PC-9 (cell line): Measurements from ENCODE around the gene ZNRD2. TPM values are rescaled to one million over a fixed set of nuclear protein-coding genes. Genes with fewer than 3 reads are reported as not detected.

ENCODE experiments used
- BruUV-seq: library from RNA; stranded (reverse); fragments of 400-500 nt; replicated peaks from 2 replicates; lab custom pipeline; 2021; lab: Mats Ljungman, UMichigan
- CTCF ChIA-PET: fragments of 300-600 bp; sonication (Branson Sonifier 250); formaldehyde crosslinking; loops from one replicate; lab custom pipeline; 2022; ENCODE audit warnings: antibody characterized with exemption; lab: Charles Lee
- POLR2A ChIA-PET: fragments of 300-600 bp; sonication (Branson Sonifier 250); formaldehyde crosslinking; loops from one replicate; lab custom pipeline; 2022; ENCODE audit warnings: antibody characterized with exemption; ENCODE audit not compliant: unreplicated experiment; lab: Charles Lee
- DNase-seq, 2 experiments: peaks; one replicate each; pipeline versions ENCODE4 v3.0.0 to v3.0.0-alpha.2; 2015 to 2022; ENCODE audit warnings: mixed read lengths in 1 of 2
- H2AFZ ChIP-seq: fragments of 200-600 bp; sonication (generic); 2 replicates; pipeline ENCODE4 v1.8.1; 2017; ENCODE audit warnings: antibody characterized with exemption
- H3F3A ChIP-seq: fragments of 200-600 bp; sonication (generic); 2 replicates; pipeline ENCODE4 v1.8.1; 2017; ENCODE audit warnings: antibody characterized with exemption, mild to moderate bottlenecking, low read depth; ENCODE audit not compliant: insufficient read depth
- H3K27ac ChIP-seq: fragments of 200-600 bp; sonication (generic); 2 replicates; pipeline ENCODE4 v1.6.1; 2016; ENCODE audit warnings: mixed run types
- H3K27me3 ChIP-seq: fragments of 200-600 bp; sonication (generic); 2 replicates; pipeline ENCODE4 v1.6.1; 2016; ENCODE audit warnings: low read depth, mixed run types; ENCODE audit not compliant: insufficient read depth
- H3K36me3 ChIP-seq: fragments of 200-600 bp; sonication (generic); 2 replicates; pipeline ENCODE4 v1.6.1; 2016; ENCODE audit warnings: low read depth, mixed run types
- H3K4me1 ChIP-seq: fragments of 200-600 bp; sonication (generic); replicated peaks from 2 replicates; pipeline ENCODE4 v1.6.1; 2016; ENCODE audit warnings: mixed run types; ENCODE audit not compliant: insufficient read depth
- H3K4me2 ChIP-seq: fragments of 200-600 bp; sonication (generic); 2 replicates; pipeline ENCODE4 v1.6.1; 2017; ENCODE audit warnings: mixed run types
- H3K4me3 ChIP-seq: fragments of 200-600 bp; sonication (generic); 2 replicates; pipeline ENCODE4 v1.6.1; 2016; ENCODE audit warnings: mixed run types
- H3K79me2 ChIP-seq: fragments of 200-600 bp; sonication (generic); 2 replicates; pipeline ENCODE4 v1.6.1; 2017; ENCODE audit warnings: low read depth, mixed run types
- H3K9me2 ChIP-seq: fragments of 200-600 bp; sonication (generic); 2 replicates; pipeline ENCODE4 v1.8.1; 2017; ENCODE audit warnings: mild to moderate bottlenecking; ENCODE audit not compliant: insufficient read depth
- H3K9me3 ChIP-seq: fragments of 200-600 bp; sonication (generic); 2 replicates; pipeline ENCODE4 v1.8.1; 2016; ENCODE audit warnings: low read depth; ENCODE audit not compliant: insufficient read depth
- H4K20me1 ChIP-seq: fragments of 200-600 bp; sonication (generic); 2 replicates; pipeline ENCODE4 v1.8.1; 2017; ENCODE audit not compliant: insufficient read depth
- CTCF ChIP-seq: fragments of 200-600 bp; sonication (generic); conservative IDR thresholded peaks from 2 replicates; pipeline ENCODE4 v1.6.1; 2017; ENCODE audit warnings: mixed run types, antibody characterized with exemption, mild to moderate bottlenecking, moderate library complexity
- EZH2 ChIP-seq: fragments of 200-600 bp; sonication (generic); IDR thresholded peaks from 2 replicates; pipeline ENCODE4 v1.8.0; 2017; ENCODE audit warnings: antibody characterized with exemption, low read depth
- intact Hi-C: fragments of 100-400 bp; cut with micrococcal nuclease; formaldehyde crosslinking; loops from one replicate; pipeline ENCODE4 v1.10.0; 2022; ENCODE audit not compliant: unreplicated experiment
- total RNA-seq: library from RNA; stranded (reverse); gene quantifications from 2 replicates; pipeline ENCODE4 v1.2.3, GENCODE V29; 2021

Gene ZNRD2
- total RNA-seq, 1 experiment from 2014 or later = 51.4 TPM

- Histone ChIP-seq H3F3A (peaks cover 72% of the 10 kb centered on the region), H3K79me2 (peaks cover 55% of the 10 kb centered on the region), H4K20me1 (peaks cover under 1% of the 10 kb centered on the region; the same call in 1 of the 2 replicates), H3K9me3 (no peaks in the 10 kb centered on the region), H2AFZ (no peak within 1 kb of the TSS), H3K4me1 (peaks cover 61% of the 10 kb centered on the region), H3K36me3 (peaks cover 5% of the 10 kb centered on the region; the same call in 1 of the 2 replicates), H3K27me3 (no peaks in the 10 kb centered on the region), H3K27ac (no peak within 1 kb of the TSS), H3K4me2 (peak within 1 kb of the TSS; percentile 96), H3K9me2 (no peaks in the 10 kb centered on the region), H3K4me3 (peak within 1 kb of the TSS; percentile 73)
- BruUV-seq = no TSS peak
- TF ChIP-seq CTCF (no peak), EZH2 (no peak)
- CTCF ChIA-PET = interaction anchor here (0.6 to 3.4 kb wide), 12 partner anchors 12 to 413 kb away, joined by 3 to 30 read pairs (median 7); partner anchors contain the start of genes FRMD8 and PCNX3
- POLR2A ChIA-PET = interaction anchor here (0.5 to 1.5 kb wide), 9 partner anchors 12 to 257 kb away, joined by 3 to 47 read pairs (median 4); no protein-coding TSS in a partner anchor
- intact Hi-C loops = loop anchor here (5.0 kb wide), 5 partner anchors 45 to 480 kb away; partner anchors contain the start of genes CST6, KAT5, NEAT1 and SCYL1
- peak; percentile 67 to 91 for DNase-seq
These were observed 2.2 kb downstream of the ZNRD2 start, which contains the start of gene FAM89B for GRCh38 chr11:65572356-65573051. TSS of gene FAM89B (plus strand) at chr11:65572538. CDS start at chr11:65572670, 132 bp downstream.

- Histone ChIP-seq H3K9me3 (no peaks in the 10 kb centered on the region), H3F3A (peaks cover 70% of the 10 kb centered on the region), H3K36me3 (no peaks in the 10 kb centered on the region), H4K20me1 (peaks cover 4% of the 10 kb centered on the region; the same call in 1 of the 2 replicates), H3K27me3 (no peaks in the 10 kb centered on the region), H3K4me3 (peak overlapping the region; percentile 73; the same call in 1 of the 2 replicates), H3K79me2 (peaks cover 54% of the 10 kb centered on the region), H2AFZ (no peak overlapping the region), H3K4me2 (peak overlapping the region; percentile 96), H3K27ac (no peak overlapping the region), H3K4me1 (peaks cover 59% of the 10 kb centered on the region), H3K9me2 (no peaks in the 10 kb centered on the region)
- CTCF ChIA-PET = interaction anchor here (0.5 to 1.2 kb wide), 2 partner anchors 66 to 224 kb away, joined by 3 to 4 read pairs; no protein-coding TSS in a partner anchor
- POLR2A ChIA-PET = interaction anchor here (1.5 kb wide), 1 partner anchor 20 kb away, joined by 4 read pairs; no protein-coding TSS in a partner anchor
- TF ChIP-seq EZH2 = no peak
- no peak for TF ChIP-seq CTCF
- BruUV-seq = TSS peak; percentile 12
- intact Hi-C loops = loop anchor here (5.0 kb wide), 5 partner anchors 46 to 479 kb away; partner anchors contain the start of genes CST6, KAT5, NEAT1 and SCYL1
- DNase-seq = no peak
These were observed 3.3 kb downstream of the ZNRD2 start for GRCh38 chr11:65573391-65574079.
